Measurements from ENCODE around the gene VAMP3. TPM values are rescaled to one million over a fixed set of nuclear protein-coding genes. Genes with fewer than 3 reads are reported as not detected.

Gene VAMP3
- total RNA-seq, 4 donors from 2014 or later = 48.0 to 69.0 (median 66.1) TPM

- no peak overlapping the region for H3K27ac ChIP-seq
- no peak overlapping the region for H3K4me3 ChIP-seq
- DNase-seq = no peak
- H3K27me3 ChIP-seq = no peaks in the 10 kb centered on the region
- H3K9me3 ChIP-seq = no peaks in the 10 kb centered on the region
- TF ChIP-seq CTCF (IDR thresholded peaks at IDR 0.05) = no peak
- TF ChIP-seq POLR2A (IDR thresholded peaks at IDR 0.05) = no peak
- no peaks in the 10 kb centered on the region for H3K36me3 ChIP-seq
- no peaks in the 10 kb centered on the region for H3K4me1 ChIP-seq
These were observed 25.3 kb upstream of the VAMP3 start for GRCh38 chr1:7745783-7746182.

GRCh38 chr1:7747605-7748004 lies 23.5 kb upstream of the VAMP3 start:
- Histone ChIP-seq H3K9me3 (no peaks in the 10 kb centered on the region), H3K27me3 (no peaks in the 10 kb centered on the region), H3K4me1 (no peaks in the 10 kb centered on the region), H3K27ac (no peak overlapping the region), H3K36me3 (no peaks in the 10 kb centered on the region), H3K4me3 (no peak overlapping the region)
- DNase-seq = no peak
- no peak for TF ChIP-seq POLR2A (IDR thresholded peaks at IDR 0.05)
- no peak for TF ChIP-seq CTCF (IDR thresholded peaks at IDR 0.05)

- DNase-seq = no peak
- H3K4me3 ChIP-seq = no peak overlapping the region
- no peaks in the 10 kb centered on the region for H3K27me3 ChIP-seq
- no peaks in the 10 kb centered on the region for H3K9me3 ChIP-seq
- no peak overlapping the region for H3K27ac ChIP-seq
- no peaks in the 10 kb centered on the region for H3K4me1 ChIP-seq
- TF ChIP-seq CTCF (IDR thresholded peaks at IDR 0.05) = no peak
- no peak for TF ChIP-seq POLR2A (IDR thresholded peaks at IDR 0.05)
- no peaks in the 10 kb centered on the region for H3K36me3 ChIP-seq
These were observed 22.0 kb upstream of the VAMP3 start for GRCh38 chr1:7749126-7749525.

GRCh38 chr1:7751174-7751573 lies 19.9 kb upstream of the VAMP3 start:
- H3K27me3 ChIP-seq = no peaks in the 10 kb centered on the region
- no peak for DNase-seq
- H3K9me3 ChIP-seq = no peaks in the 10 kb centered on the region
- no peaks in the 10 kb centered on the region for H3K36me3 ChIP-seq
- H3K4me3 ChIP-seq = no peak overlapping the region
- H3K4me1 ChIP-seq = no peaks in the 10 kb centered on the region
- H3K27ac ChIP-seq = no peak overlapping the region
- TF ChIP-seq POLR2A (IDR thresholded peaks at IDR 0.05) = no peak
- TF ChIP-seq CTCF (IDR thresholded peaks at IDR 0.05) = no peak

- Histone ChIP-seq H3K36me3 (no peaks in the 10 kb centered on the region), H3K4me1 (no peaks in the 10 kb centered on the region), H3K27me3 (no peaks in the 10 kb centered on the region), H3K4me3 (peak overlapping the region in 1 of 4 donors; percentile 5), H3K27ac (no peak overlapping the region), H3K9me3 (no peaks in the 10 kb centered on the region)
- DNase-seq = peak in 2 of 3 donors; percentile 40 to 80
- TF ChIP-seq POLR2A (IDR thresholded peaks at IDR 0.05) (no peak), CTCF (IDR thresholded peaks at IDR 0.05) (peak; percentile 58 to 92 (median 84))
These were observed 18.3 kb upstream of the VAMP3 start for GRCh38 chr1:7752512-7753417.

Measured in Peyer's patch (tissue), 4 donors.